NCI-H1417 treated with DMSO at 0.1 percent for 48 hours (cell line): ENCODE results near the gene TGM4.
"Not testable (repeated sequence)": the region's sequence is repeated elsewhere in the genome, so short reads cannot be mapped to it uniquely, and the experiment has no call there.

Source experiments
- DNase-seq: peaks from one replicate; lab custom pipeline; 2025; lab: John Stamatoyannopoulos, UW

Gene TGM4

GRCh38 chr3:44874308-44874707 is at the start of gene TGM4:
TSS of gene TGM4 (plus strand) at chr3:44874608. CDS start at chr3:44874679, 71 bp downstream.
- no peak for DNase-seq

- DNase-seq: no peak
These were observed 49.0 kb upstream of the TGM4 start for GRCh38 chr3:44825264-44825925.

- DNase-seq: no peak
These were observed 47.2 kb upstream of the TGM4 start for GRCh38 chr3:44827196-44827595.

GRCh38 chr3:44831232-44831631 is 43.2 kb upstream of the TGM4 start:
- no peak for DNase-seq

GRCh38 chr3:44832032-44832431 is 42.4 kb upstream of the TGM4 start:
- no peak for DNase-seq

GRCh38 chr3:44832965-44833364 is 41.4 kb upstream of the TGM4 start:
- DNase-seq: no peak

- DNase-seq: no peak
These were observed 41.0 kb upstream of the TGM4 start for GRCh38 chr3:44833394-44833793.

- DNase-seq: no peak
These were observed 38.7 kb upstream of the TGM4 start for GRCh38 chr3:44835684-44836083.

GRCh38 chr3:44842376-44842775 is 32.0 kb upstream of the TGM4 start:
- DNase-seq: no peak

- DNase-seq: no peak
These were observed 28.6 kb upstream of the TGM4 start for GRCh38 chr3:44845528-44846520.

GRCh38 chr3:44848634-44849033 is 25.8 kb upstream of the TGM4 start:
- DNase-seq: no peak

GRCh38 chr3:44856663-44857062 is 17.7 kb upstream of the TGM4 start:
- DNase-seq: not testable (repeated sequence)

- no peak for DNase-seq
These were observed 14.3 kb upstream of the TGM4 start for GRCh38 chr3:44860117-44860516.

- peak; percentile 23 for DNase-seq
These were observed 12.8 kb upstream of the TGM4 start, which contains the start of gene TMEM42 for GRCh38 chr3:44861412-44862225. TSS of gene TMEM42 (plus strand) at chr3:44861912. CDS start at chr3:44861925, 13 bp downstream.

- DNase-seq: no peak
These were observed 12.2 kb upstream of the TGM4 start for GRCh38 chr3:44862226-44862637.

GRCh38 chr3:44865272-44866035 is 9.0 kb upstream of the TGM4 start:
- DNase-seq: peak; percentile 12

GRCh38 chr3:44867421-44868111 is 6.8 kb upstream of the TGM4 start:
- no peak for DNase-seq

- DNase-seq: no peak
These were observed 3.9 kb upstream of the TGM4 start for GRCh38 chr3:44870375-44871061.

- DNase-seq: no peak
These were observed 1.2 kb downstream of the TGM4 start for GRCh38 chr3:44875596-44875995.

- no peak for DNase-seq
These were observed 2.9 kb downstream of the TGM4 start for GRCh38 chr3:44877333-44877732.
